Activated naive CD4-positive, alpha-beta T cell (primary cell): ENCODE data around the gene MAP3K14.

Source experiments
- DNase-seq, 4 experiments: peaks; one replicate each; lab custom pipeline; 2025; lab: John Stamatoyannopoulos, UW

MAP3K14 gene

DNA sequence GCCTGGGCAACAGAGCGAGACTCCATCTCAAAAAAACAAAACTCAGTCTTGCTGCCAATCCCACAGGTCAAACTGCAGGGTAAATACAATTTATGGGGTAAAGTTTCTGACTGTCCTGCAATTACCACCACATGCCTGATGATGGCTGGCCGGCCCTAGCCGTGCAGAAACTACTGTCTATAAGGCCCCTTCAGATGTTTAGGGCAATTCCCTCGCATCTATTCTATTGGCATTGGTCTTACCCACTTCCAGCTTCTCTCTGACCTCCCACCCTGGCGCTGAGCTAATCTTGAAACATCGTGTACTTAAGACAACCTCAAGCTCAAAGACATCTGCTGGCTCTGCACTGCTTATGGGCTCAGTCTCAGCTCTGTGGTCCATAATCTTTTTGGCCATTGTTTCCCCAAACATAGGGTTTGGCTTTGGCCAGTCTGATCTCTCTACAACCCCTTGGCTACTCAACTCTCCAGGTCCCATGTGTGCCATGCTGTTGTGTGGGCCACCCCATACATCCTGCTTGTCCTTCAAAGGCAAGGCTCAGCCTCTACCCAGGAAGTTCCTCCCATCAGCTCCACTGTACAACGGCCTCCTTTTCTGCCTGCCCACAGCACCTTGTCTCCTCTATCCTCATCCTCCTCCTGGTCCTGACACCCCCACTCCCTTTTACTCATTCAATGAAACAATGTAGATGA, 16.6 kb downstream of the MAP3K14 start:
- no peak for DNase-seq

DNA sequence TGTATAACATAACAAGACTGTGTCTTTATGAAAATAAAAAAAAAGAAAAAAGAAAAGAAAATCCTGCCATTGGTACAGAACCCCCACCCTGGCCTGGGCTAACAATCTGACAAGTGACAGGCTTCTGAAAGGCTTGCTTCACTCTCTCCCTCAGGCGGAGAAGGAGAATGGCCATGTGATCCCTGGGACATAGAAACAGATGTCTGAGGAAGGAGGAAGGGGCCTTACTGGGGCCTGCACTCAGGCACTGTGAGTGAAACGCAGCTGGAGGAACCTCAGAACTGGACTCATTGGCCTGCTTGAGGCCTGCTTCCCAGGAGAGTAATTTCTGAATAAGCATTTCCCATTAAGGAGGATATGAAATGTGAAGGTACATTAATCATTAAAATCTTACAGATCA, 17.5 kb downstream of the MAP3K14 start:
- DNase-seq = no peak

DNA sequence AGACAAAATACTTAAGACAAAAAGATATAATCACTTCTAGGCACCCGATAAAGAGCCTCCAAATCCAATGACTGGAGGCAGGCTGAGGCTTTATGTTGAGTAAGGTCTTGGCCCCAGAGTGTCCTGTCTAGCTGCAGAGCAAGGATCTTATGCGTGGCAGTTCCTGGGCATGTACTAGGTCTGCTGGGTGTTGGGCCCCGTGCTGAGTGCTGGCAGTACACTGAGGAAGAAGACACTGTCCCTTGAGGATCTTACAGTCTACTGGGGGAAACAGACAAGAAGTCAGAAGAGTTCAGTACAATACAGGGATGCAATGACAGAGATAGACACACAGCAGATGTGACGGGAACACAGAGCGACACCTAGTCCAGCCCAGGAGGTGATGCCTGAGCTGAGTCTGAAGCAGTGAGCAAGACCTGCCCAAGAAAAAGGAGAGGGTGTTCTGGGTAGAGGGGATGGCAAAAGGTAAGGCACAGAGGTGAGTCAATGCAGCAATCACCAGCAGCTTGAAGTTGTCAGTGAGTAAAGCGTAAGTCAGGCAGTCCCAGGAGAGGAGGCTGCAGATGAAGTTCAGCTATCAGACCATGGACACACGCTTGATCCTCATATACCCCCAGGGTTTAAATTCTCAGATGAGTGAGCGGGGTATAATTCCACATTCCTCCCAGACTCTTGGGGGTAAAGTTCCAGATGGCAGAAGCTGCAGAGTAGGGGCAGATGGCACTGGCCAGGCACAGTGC, 18.1 kb downstream of the MAP3K14 start:
- no peak for DNase-seq

DNA sequence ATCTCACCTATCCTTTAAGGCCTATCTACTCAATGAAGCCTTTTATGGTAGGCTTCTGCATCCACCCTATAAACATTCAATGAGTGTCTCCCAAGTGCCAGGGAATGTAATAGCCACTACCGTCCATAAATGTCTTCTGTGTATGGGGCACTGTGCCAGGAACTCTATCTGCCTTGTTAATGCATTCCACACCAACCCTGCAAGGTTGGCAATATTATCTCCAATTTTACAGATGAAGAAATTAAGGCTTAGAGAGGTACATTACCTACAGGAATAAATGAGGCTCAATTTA, 20.0 kb downstream of the MAP3K14 start:
- DNase-seq = no peak

DNA sequence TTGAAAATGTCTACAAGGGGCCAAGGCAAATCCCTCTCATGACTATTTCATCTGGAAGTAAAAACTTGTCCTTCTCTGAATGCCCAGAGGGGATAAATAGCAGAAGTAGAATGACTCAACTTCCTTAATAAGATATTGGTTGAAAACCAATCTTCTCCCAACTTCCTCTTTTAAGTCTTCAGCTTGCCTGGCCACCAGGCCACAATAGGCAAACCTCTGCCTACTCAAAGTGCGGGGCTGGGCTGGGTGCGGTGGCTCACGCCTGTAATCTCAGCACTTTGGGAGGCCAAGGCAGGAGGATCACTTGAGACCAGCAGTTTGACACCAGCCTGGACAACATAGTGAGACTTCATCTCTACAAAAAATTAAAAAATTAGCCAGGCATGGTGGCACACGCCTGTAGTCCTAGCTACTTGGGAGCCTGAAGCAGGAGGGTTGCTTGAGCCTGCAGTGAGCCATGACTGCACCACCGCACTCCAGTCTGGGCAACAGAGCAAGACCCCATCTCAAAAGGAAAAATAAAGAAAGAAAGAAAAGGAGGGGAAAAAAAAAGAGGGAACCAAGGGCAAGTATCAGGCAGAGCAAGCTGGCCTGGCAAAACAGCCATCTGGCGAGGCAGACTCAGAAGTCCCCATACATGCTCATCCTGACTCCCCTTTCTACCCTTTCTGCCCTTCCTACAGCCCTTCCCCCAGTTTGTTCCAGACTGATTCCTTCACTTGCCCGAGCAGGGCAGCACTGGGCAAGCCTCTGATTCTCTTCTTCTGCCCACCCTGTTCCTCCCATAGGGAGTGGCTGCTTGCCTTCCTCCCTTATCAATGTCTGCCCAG, 20.6 kb downstream of the MAP3K14 start:
- DNase-seq = no peak

DNA sequence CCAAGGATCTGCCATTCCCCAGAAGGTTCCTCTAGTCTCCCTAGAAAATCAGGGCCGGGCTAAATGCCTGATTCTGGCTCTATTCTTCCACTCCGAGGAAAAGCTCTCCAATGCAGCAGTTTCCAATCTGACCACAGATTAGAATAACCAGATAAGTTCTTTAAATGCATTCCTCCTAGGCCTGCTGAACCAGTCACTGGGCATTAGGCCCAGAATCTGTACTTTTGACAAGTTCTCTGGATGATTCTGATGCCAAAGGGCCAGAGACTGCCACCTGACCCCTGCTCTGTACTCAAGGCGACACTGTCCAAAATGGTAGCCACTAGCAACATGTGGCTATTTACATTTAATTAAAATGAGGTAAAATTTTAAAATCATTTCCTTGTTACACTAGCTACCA, 22.3 kb downstream of the MAP3K14 start:
- DNase-seq = no peak

DNA sequence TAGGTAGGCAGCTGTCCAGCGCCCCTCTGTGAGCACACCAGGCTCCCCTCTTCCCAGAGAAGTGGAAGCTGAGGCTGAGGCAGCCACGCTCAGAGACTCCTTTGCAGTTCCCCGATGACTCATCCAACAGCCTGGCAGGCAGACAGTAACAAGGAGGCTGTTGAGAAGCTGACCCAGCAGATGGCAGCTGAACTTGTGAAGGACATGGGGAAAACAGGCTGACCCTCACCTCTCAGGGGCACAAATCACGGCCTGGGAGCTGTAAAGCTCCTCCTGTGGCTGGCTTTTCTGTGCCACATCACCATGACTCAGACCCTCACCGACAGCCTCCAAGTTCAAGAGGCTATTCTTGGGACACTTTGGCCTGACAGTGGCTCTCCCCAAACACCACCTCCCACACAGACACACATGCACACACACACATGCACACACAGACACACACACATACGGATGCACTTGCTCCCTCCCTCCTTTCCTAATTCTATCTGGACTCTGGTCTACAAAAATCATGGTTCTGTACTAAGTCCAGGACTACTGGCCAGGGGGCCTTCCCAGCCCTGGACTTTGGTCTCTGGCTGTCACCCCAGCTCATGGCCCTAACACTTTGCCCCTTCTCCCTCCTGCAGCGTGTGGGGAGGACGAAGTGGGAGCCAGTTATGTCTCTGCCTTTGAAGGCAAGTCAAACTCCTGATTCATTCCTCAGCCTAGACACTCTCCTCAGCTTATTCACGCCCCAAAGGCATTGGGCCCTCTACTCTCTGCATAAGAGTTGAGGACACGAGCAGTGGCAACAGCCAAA, 23.2 kb downstream of the MAP3K14 start:
- DNase-seq = no peak

DNA sequence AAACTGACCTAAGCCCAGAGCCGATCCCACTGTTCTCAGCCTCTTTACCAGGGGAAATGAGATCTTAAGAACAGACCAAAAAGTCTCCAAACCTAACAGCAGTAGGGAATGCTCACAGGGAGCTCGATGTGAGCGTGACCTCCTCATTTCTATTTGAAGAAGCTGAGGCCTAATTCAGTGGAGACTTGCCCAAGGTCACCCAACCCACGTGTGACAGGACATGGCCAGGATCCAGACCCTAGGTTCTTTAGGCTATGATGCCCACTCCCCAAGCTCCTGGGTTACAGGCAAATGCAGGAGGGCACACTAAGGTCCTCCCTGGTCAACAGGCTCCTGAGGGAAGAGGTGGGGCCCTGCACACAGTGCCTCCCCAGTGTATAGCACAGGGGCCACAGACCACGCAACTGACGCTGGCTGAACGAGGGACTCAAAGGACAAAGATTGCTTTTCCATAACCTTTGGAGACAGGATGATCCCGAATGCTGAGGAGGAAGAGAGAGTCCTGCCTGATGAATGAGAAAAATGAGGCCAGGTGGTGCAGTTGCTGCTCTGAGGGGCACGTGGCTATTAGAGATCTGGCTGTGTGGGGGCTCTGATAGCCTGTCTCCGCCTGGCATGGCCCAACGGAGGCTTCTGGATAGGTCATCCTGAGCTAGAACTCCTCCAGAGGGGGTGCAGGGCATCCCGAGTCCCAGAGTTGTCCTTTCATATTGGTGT, 24.0 kb downstream of the MAP3K14 start:
- DNase-seq = no peak

DNA sequence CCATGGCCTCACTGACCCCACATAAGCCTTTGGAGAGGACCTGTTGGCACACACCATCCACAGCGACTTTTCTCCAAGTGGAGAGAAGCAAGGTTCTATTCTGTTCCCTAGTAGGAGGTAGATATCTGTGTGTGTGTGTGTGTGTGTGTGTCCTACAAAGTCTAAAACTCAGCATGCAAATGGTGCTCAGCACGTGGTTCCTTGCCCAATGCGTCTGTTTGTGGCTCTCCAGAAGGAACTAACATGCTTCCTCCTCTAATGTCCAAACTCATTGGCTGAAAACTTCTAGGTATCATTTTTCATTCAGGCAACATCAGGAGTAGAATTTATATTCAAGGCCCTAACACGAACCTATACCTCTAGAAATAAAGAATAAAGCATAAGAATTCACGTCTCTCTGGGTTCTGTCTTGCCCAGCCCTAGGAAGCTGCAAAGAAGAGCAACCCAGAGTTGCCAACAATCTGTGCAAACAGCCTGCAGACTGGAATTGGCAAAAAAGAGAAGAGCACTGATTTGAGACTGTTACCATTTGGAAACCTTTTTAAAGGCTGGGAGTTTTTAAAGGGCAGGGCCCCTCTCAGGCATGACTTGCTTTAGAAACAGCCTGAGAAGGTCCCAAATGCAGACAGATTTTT, 25.5 kb downstream of the MAP3K14 start:
- DNase-seq = no peak

DNA sequence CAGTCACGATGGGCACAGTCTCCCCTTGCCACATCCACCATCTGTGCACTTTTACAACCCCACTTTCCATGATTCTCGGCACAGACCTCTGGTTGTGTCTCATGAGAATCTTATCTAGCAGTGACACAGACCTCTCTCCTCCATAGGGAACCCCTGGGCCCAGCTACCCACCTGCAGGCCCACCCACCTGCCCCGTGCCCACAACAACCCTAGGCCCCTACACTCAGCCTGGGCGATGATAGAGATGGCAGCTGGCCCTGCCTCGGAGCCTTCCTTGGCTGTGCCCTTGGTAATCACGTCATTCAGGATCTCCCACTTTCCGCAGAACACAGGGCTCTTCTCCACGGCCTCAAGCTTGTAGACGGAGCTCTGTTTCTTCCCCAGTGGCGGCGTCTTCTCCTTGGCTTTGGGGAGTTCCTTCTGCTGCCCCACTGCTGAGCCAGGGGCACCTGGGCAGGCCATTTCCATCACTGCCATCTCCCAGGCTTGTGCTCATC, 26.5 kb downstream of the MAP3K14 start:
- no peak for DNase-seq

DNA sequence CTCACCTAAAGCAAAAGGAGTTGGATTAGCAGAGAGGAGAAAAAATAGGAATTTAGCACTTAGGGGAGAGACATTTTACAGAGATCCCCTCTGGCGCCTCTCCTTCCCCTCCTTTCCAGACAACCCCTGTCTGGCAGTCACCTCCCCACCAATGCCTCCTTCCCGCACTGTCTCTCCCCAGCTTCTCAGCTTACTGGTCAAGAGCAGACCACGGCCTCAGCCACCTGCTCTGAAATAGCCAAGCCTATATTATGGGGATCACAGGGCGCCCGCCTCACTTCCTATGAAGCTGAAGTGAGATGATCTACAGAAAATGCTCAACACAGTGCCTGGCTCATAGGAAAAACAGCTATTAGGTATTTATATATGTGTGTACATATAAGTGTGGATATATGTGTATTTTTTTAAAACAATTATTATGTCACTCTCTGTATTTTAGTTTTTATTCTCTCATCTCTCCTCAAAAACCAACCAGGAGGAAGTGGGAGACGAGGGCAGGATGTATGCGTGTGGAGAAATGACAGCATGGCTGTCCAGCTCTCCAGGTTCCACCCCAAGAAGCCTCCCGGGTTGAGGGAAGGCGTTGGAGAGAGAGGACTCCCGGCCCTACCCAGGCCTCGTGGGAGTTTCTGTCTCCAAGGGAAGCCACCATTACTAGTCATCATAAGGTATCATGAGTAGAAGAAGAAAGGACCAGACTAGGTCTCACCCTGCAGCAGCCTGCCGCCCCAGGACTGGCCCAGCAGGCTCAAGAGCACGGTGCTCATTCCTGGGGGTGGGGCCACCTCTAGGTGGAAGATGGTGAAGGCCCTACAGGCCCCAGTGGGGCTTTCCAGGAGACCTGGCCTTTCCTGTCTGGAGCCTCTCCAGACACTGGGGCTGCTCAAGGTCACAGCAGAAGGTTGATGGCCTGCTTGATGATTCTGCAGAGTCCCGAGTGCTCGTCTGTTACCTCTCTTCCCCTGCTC, 27.2 kb downstream of the MAP3K14 start:
- DNase-seq = no peak

DNA sequence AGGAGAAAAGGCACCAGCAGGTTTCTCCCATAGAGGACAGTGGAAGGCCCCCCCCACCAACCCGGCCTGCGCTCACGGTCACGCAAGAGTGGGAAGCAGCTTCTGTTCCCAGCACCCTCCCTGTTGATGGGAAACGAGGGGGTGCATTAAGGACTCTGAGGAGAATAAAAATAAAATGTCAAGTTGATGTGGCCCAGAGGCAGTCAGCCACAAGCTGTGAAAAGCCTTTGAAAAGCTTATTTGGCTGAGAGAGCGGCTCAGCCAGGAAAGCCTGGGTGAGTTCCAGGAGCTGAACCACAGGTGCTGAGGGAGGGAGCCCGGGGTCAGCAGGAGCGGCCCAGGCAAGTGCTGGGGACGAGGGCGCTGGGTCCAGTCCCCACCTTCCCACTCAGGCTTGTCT, 28.0 kb downstream of the MAP3K14 start:
- DNase-seq = no peak

DNA sequence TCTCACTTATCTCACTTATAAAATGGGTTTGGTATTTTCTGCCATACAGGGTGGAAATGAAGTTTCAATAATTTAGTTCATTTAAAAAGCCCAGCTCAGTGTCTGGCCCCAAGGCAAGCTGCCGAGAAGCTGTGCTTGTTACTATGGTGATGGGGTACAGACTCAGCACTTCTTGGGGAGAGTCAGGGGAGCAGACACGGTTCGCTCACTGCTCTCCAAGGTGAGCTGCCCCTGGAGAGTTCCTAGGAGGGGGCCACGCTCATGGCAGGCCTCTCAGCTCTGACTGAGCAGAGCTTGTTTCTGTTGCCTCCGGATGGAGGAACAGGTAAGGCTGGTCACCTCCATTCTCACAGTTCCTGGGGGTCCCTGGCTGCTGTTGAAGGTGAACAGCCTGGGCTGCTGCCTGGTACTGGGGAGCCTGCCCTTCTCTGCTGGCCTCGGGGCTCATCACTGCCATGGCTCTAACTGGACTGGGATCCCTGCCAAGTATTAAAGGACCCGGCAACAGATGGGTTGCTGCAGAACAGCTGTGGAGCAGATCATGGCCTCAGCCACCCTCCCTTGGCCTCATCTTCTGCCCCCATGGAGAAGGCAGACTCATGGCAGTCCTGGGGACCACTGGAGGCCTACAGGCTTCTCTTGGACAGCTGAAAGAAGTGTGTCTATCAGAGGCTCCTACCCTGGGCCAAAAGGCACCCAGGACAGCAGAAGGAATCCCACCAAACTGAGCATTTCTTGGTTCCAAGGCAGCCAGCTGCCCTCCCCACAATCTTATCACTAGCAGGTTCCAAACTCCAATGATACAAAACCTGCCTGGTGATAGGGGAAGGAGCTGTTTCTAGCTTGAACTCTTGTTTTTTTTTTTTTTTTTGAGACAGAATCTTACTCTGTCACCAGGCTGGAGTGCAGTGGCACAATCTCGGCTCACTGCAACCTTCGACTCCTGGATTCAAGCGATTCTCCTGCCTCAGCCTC, 29.0 kb downstream of the MAP3K14 start:
- DNase-seq = no peak

DNA sequence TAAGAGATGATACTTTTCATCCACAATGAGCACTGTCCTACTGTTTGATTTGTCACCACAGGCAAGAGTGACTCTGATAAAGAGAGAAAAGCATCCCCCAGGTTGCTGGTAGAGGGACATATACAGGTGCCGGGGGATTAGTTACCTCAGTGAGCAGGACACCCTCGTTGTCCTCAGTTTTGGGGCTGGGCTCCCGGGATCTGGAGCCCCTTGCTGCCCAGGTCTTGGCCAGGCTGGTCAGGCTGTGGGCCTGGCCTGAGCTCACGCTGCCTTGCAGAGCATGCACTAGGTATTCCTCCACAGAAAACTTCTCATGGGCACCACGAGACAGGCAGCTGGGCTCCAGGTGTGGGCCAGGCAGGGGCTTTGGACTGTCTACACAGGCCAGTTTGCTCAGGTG, 30.5 kb downstream of the MAP3K14 start:
- DNase-seq = no peak

DNA sequence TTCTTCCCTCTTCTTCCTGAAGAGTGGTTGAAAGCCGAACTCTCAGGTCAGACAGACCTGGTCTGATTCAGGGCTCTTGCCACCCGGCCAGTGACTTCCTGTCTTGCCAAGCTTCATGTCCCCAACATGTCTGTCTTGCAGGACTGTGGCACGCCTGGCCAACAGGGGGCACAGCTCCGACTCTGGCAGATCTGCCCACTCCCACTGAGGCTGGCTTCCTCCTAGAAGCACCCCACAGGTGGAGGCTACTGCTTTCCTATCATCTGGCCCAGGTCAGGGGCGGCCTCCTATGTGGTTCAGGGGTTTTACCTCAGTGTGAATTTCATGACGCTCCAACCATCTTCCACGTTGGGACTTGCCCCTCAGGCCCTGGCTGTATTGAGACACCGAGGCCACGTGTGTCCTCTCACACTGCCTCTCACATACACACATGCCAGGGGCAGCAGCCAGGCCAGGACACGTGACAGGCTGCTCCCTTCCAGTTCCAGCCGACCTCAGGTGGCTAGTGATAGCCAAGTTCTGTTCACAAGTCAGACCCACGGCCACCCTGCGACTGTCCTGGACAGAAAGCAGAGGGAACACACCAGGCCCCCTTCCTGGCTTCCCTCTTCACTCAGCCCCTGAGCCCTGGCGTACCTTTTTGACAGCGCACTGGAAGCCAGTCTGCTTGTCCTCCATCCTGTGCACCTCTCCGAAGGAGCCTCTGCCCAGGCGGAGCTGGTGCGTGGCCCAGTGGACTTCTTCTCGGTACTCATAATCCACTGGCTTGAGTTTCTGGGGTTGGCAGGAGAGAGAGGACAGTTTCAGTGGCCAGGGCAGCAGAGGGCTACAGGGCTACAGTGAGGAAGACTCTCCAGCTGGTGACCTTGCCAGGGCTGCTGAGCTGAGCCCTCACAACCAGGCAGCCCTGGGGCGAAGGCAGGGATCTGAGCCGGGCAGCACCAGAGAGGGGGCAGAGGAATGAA, 32.4 kb downstream of the MAP3K14 start:
- DNase-seq = peak in 2 of 4 experiments; percentile 13 to 45

DNA sequence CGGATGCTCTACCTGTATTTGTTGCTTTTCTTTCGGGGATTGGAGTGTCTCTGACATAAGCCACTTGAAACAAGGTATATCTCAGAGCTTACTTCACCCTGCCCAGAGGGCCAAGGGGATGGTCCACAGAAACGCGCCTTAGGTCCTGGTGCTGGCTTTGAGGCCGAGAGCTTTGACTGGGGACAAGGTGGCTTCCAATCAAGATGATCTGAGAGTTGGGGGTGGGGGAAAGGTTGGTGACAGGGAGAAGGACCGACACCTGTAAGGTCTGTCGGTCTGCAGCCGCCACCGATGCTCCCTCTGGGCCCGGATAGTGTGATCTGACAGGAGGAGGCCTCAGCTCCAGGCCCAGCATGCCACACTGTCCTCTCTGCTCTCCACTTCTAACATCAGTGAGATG, 33.1 kb downstream of the MAP3K14 start:
- no peak for DNase-seq
